ENCODE measurements around the gene LPAR1. TPM values are rescaled to one million over a fixed set of nuclear protein-coding genes. Genes with fewer than 3 reads are reported as not detected.

The LPAR1 gene
- total and polyA plus RNA-seq, 2 of the 8 experiments (the other 6 are each of a cell fraction or from before 2014, with no cell fraction given), result 3.4 to 5.1 TPM

DNA sequence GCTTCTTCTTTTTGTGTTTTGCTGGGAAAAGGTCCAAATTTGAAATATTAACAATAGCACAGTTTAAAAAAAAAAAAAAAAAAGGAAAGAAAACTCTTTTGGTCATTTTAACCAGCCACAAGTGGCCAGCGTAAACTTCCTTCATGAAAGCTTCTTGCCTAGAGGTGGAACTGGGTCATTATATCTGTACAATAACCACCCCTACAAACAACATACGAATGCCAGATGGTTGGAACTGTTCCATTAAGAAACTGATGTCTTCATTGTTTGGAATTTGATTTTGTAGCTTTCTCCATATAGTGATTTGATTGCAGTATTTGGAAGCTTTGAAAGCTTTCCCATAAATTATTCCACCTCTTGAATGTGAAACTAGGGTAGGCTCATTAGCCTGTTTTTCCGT lies 18.3 kb upstream of the LPAR1 start:
- no peak overlapping the region for H2BK12ac ChIP-seq (ENCODE audit: low read depth, low read length)
- H3K4ac ChIP-seq (replicated peaks; ENCODE audit: insufficient read length, low read depth, low read length), result no peak overlapping the region
- no peak for TF ChIP-seq CTBP2 (IDR thresholded peaks at IDR 0.05; ENCODE audit: borderline replicate concordance, insufficient read depth, insufficient read length, low read length)
- TF ChIP-seq TBP (IDR thresholded peaks at IDR 0.05; ENCODE audit: low read depth, low read length), result no peak
- TF ChIP-seq HDAC2 (IDR thresholded peaks at IDR 0.05; ENCODE audit: borderline replicate concordance in 1 of 2, low read depth in 2 of 2, low read length in 2 of 2), result no peak
- no peak for TF ChIP-seq CREB1 (IDR thresholded peaks at IDR 0.05)
- no peak for TF ChIP-seq TEAD4 (IDR thresholded peaks at IDR 0.05; ENCODE audit: low read depth, low read length)
- TF ChIP-seq TAF1 (IDR thresholded peaks at IDR 0.05; ENCODE audit: low read depth, low read length), result no peak
- TF ChIP-seq SRF (IDR thresholded peaks at IDR 0.05; ENCODE audit: low read depth, low read length), result no peak
- H3K27me3 ChIP-seq (replicated peaks in 1 of 4; ENCODE audit: control insufficient read depth in 3 of 4, extremely low read depth in 1 of 4, insufficient read depth in 3 of 4, low read length in 3 of 4), result no peaks in the 10 kb centered on the region
- H2BK15ac ChIP-seq (ENCODE audit: low read length), result no peak overlapping the region
- H2BK120ac ChIP-seq (replicated peaks; ENCODE audit: low read depth, low read length), result no peak overlapping the region
- DNase-seq (ENCODE audit: low read depth in 1 of 2, low spot score in 2 of 2) (no peak), FAIRE-seq (no peak)
- no peak overlapping the region for H2BK5ac ChIP-seq (ENCODE audit: low read depth, low read length)
- no peak overlapping the region for H3K18ac ChIP-seq (ENCODE audit: extremely low read depth, low read length)
- no peak overlapping the region for H2AK5ac ChIP-seq (ENCODE audit: low read depth, low read length)
- no peak overlapping the region for H3K4me3 ChIP-seq (ENCODE audit: extremely low read depth in 1 of 4, insufficient read depth in 2 of 4, low read depth in 3 of 4, low read length in 4 of 4)
- H3K23ac ChIP-seq (ENCODE audit: insufficient read length), result no peak overlapping the region
- no peak overlapping the region for H2AFZ ChIP-seq (ENCODE audit: low read length)
- no peak overlapping the region for H3K9ac ChIP-seq (replicated peaks in 1 of 4; ENCODE audit: extremely low read depth in 1 of 4, low read depth in 3 of 4, low read length in 3 of 4)
- ChIA-PET POLR2A (ENCODE audit: partially characterized antibody) (no interaction called here), CTCF (ENCODE audit: partially characterized antibody) (no interaction called here)
- no peaks in the 10 kb centered on the region for H3K4me1 ChIP-seq (replicated peaks in 1 of 4; ENCODE audit: control insufficient read depth in 3 of 4, insufficient read depth in 4 of 4, low read length in 3 of 4)
- no peak overlapping the region for H4K8ac ChIP-seq (ENCODE audit: extremely low read depth, insufficient read depth, low read length)
- H3K79me1 ChIP-seq (ENCODE audit: low read depth, low read length), result no peaks in the 10 kb centered on the region
- no peaks in the 10 kb centered on the region for H3K79me2 ChIP-seq (ENCODE audit: control insufficient read depth in 1 of 2, insufficient read depth in 2 of 2, low read length in 2 of 2)
- no peak overlapping the region for H4K5ac ChIP-seq (ENCODE audit: insufficient read length, low read depth, low read length)
- H3K4me2 ChIP-seq (ENCODE audit: insufficient read depth in 1 of 2, low read depth in 2 of 2, low read length in 2 of 2), result no peak overlapping the region
- H2BK20ac ChIP-seq (ENCODE audit: low read length), result no peak overlapping the region
- peaks cover 2% of the 10 kb centered on the region; the same call in 1 of the 2 replicates for H3K23me2 ChIP-seq (ENCODE audit: low read depth, low read length)
- no peaks in the 10 kb centered on the region for H3K9me3 ChIP-seq (ENCODE audit: insufficient read depth in 2 of 2, low read depth in 1 of 2, low read length in 1 of 2)
- no peak overlapping the region for H4K91ac ChIP-seq (replicated peaks; ENCODE audit: insufficient read length, low read length)
- H3K56ac ChIP-seq (replicated peaks; ENCODE audit: insufficient read length, low read depth, low read length), result no peak overlapping the region
- H3K27ac ChIP-seq (ENCODE audit: low read depth, low read length), result no peak overlapping the region
- no peaks in the 10 kb centered on the region for H3K36me3 ChIP-seq (ENCODE audit: control insufficient read depth in 2 of 4, insufficient read depth in 4 of 4, low read length in 3 of 4)
- WGBS, 2 experiments (ENCODE audit: extremely low coverage in 1 of 2, insufficient coverage in 1 of 2, insufficient read length in 1 of 2, insufficient replicate concordance in 2 of 2, low coverage in 1 of 2, low lambda C conversion rate in 2 of 2, missing lambda C conversion rate in 1 of 2), result 85% methylated on average over 3 of the region's 3 CpGs; no CpG with 5 or more reads in 1 of the 2 experiments
- H4K20me1 ChIP-seq (replicated peaks in 1 of 2; ENCODE audit: control insufficient read depth in 1 of 2, insufficient read depth in 2 of 2, low read length in 2 of 2), result no peaks in the 10 kb centered on the region
- no peak overlapping the region for H3K14ac ChIP-seq (ENCODE audit: insufficient read length)
